Suprapubic skin (tissue), 4 donors: ENCODE measurements around the gene CCDC175. TPM values are rescaled to one million over a fixed set of nuclear protein-coding genes. Genes with fewer than 3 reads are reported as not detected.

ENCODE experiments used
- DNase-seq, 2 donors: peaks; one replicate each; pipeline ENCODE4 v3.0.0-alpha.2; 2019; ENCODE audit warnings: low spot score in 2 of 2
- H3K27ac ChIP-seq: fragments of 200-600 bp; sonication (generic); one replicate; pipeline ENCODE4 v1.5.1; 2019
- H3K27me3 ChIP-seq: fragments of 200-600 bp; sonication (generic); one replicate; pipeline ENCODE4 v1.5.1; 2019
- H3K36me3 ChIP-seq: fragments of 200-600 bp; sonication (generic); one replicate; pipeline ENCODE4 v1.5.1; 2019
- H3K4me1 ChIP-seq: fragments of 200-600 bp; sonication (generic); one replicate; pipeline ENCODE4 v1.5.1; 2019
- H3K4me3 ChIP-seq: fragments of 200-600 bp; sonication (generic); one replicate; pipeline ENCODE4 v1.5.1; 2019; ENCODE audit warnings: mild to moderate bottlenecking
- H3K9me3 ChIP-seq: fragments of 200-600 bp; sonication (generic); one replicate; pipeline ENCODE4 v1.5.1; 2019
- EP300 ChIP-seq: sonication (generic); formaldehyde crosslinking; IDR thresholded peaks from one replicate; pipeline ENCODE4 v1.6.1; 2017; ENCODE audit warnings: antibody characterized with exemption
- POLR2A ChIP-seq, 2 donors: fragments of 450-650 bp; IDR thresholded peaks; one replicate each; pipeline ENCODE4 v1.6.1; 2017; ENCODE audit warnings: antibody characterized with exemption in 2 of 2, mild to moderate bottlenecking in 2 of 2, moderate library complexity in 2 of 2
- POLR2AphosphoS5 ChIP-seq, 3 donors: sonication (generic); formaldehyde crosslinking; IDR thresholded peaks; one replicate each; pipeline ENCODE4 v1.6.1; 2017; ENCODE audit warnings: antibody characterized with exemption in 3 of 3
- WGBS: methylation state at CpG from one replicate; pipeline ENCODE4 v1.1.5; 2018; 5-methylcytosine and 5-hydroxymethylcytosine counted together
- total RNA-seq, 4 donors: library from RNA; depleted of rRNA; stranded (reverse); fragments of >200 nt; gene quantifications; one replicate each; pipeline ENCODE4 v1.1.0, GENCODE V29; 2016
- TF ChIP-seq, protein P1 (sequence below), 2 donors: fragments of 200-600 bp in 1 of 2; fragments of 450-650 bp in 1 of 2; sonication (generic) in 1 of 2; IDR thresholded peaks; one replicate each; pipeline ENCODE4 v1.5.1; 2016 to 2019; ENCODE audit warnings: antibody characterized with exemption in 2 of 2, mild to moderate bottlenecking in 1 of 2, moderate library complexity in 1 of 2

The CCDC175 gene
- total RNA-seq, 4 donors from 2014 or later, result not detected

DNA sequence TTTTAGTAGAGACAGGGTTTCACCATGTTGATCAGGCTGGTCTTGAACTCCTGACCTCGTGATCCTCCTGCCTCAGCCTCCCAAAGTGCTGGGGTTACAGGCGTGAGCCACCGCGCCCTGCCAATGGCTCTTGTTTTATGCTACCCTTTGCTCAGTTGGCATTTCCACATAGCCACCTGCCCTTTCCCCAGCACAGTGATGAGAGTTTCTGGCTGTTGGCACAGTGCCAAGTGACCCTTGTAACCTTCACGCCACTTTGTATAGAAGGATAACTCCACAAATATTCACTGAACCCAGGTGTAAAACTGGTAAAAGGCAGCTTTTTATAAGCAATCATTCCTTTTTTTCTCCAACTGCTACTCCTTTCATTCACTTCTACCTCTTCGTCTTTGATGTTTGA lies 18.5 kb upstream of the CCDC175 start:
- Histone ChIP-seq H3K27me3 (no peaks in the 10 kb centered on the region), H3K27ac (no peak overlapping the region), H3K4me1 (no peaks in the 10 kb centered on the region), H3K4me3 (no peak overlapping the region), H3K36me3 (no peaks in the 10 kb centered on the region), H3K9me3 (no peaks in the 10 kb centered on the region)
- WGBS, result 86% methylated on average over 6 of the region's 6 CpGs
- TF ChIP-seq POLR2AphosphoS5 (IDR thresholded peaks at IDR 0.05) (no peak), EP300 (no peak), POLR2A (IDR thresholded peaks at IDR 0.05) (no peak)
- TF ChIP-seq, protein P1, sequence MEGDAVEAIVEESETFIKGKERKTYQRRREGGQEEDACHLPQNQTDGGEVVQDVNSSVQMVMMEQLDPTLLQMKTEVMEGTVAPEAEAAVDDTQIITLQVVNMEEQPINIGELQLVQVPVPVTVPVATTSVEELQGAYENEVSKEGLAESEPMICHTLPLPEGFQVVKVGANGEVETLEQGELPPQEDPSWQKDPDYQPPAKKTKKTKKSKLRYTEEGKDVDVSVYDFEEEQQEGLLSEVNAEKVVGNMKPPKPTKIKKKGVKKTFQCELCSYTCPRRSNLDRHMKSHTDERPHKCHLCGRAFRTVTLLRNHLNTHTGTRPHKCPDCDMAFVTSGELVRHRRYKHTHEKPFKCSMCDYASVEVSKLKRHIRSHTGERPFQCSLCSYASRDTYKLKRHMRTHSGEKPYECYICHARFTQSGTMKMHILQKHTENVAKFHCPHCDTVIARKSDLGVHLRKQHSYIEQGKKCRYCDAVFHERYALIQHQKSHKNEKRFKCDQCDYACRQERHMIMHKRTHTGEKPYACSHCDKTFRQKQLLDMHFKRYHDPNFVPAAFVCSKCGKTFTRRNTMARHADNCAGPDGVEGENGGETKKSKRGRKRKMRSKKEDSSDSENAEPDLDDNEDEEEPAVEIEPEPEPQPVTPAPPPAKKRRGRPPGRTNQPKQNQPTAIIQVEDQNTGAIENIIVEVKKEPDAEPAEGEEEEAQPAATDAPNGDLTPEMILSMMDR (IDR thresholded peaks at IDR 0.05), result no peak
- no peak for DNase-seq

DNA sequence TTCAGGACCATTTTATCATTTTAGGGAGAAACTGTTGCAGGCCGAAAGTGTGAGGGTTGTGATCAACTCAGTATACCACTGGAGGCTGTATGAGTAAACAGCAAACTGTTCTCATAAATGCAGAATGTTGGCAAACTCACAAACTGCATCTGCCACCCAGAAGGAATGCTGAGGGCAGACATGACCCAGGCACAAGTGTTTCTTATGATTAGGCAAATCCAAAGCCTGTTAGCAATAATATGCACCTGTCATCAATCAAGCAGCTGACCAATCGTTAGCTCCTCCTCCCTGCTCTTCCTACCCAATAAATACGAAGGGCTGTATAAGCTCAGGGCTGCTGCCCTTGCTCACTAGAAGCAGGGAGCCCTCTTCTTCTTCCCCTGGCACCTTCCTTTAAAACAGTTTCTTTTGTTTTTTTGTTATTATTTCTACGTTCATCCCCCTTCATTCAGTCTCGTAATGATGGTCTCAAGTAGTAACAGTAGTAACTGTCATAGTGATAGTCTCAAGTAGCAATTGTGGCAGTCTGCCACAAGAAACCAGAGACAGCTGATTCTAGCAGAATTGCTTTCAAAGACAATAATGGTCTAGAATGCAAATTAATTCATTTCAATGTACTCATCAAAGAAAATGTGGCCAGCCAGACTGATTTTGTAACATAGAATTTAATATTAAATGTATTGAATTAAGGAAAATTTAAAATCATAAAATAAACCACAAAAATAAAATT lies 15.2 kb upstream of the CCDC175 start:
- Histone ChIP-seq H3K27me3 (no peaks in the 10 kb centered on the region), H3K36me3 (no peaks in the 10 kb centered on the region), H3K4me1 (no peaks in the 10 kb centered on the region), H3K9me3 (no peaks in the 10 kb centered on the region), H3K4me3 (no peak overlapping the region), H3K27ac (no peak overlapping the region)
- no peak for DNase-seq
- TF ChIP-seq, protein P1 (IDR thresholded peaks at IDR 0.05), result no peak
- TF ChIP-seq POLR2A (IDR thresholded peaks at IDR 0.05) (no peak), EP300 (no peak), POLR2AphosphoS5 (IDR thresholded peaks at IDR 0.05) (no peak)
- WGBS, result 90% methylated on average over 5 of the region's 5 CpGs

DNA sequence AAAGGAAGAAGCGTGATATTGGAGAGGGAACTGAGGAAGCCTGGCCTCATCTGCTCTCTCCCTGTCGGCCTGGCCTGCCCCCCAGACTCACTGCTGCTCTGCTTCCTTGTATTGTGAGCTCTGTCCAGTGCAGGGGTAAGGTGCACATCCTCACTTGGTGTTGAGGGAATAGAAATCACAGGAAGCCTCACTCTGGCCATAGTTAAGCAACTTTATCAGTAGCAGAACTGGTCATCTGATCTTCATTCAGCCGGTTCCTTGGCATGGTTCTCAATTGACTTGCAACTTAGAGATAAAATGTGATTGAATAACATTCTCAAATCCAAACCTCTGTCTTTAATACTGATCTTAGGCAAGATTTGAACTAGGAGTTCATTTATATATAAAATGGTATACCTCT lies 11.5 kb upstream of the CCDC175 start:
- no peaks in the 10 kb centered on the region for H3K27me3 ChIP-seq
- H3K27ac ChIP-seq, result no peak overlapping the region
- TF ChIP-seq, protein P1 (IDR thresholded peaks at IDR 0.05), result no peak
- TF ChIP-seq POLR2AphosphoS5 (IDR thresholded peaks at IDR 0.05), result no peak
- no peak for TF ChIP-seq POLR2A (IDR thresholded peaks at IDR 0.05)
- no peak for TF ChIP-seq EP300
- H3K36me3 ChIP-seq, result no peaks in the 10 kb centered on the region
- no peaks in the 10 kb centered on the region for H3K9me3 ChIP-seq
- WGBS, result 62% methylated on average over 3 of the region's 3 CpGs
- no peaks in the 10 kb centered on the region for H3K4me1 ChIP-seq
- H3K4me3 ChIP-seq, result no peak overlapping the region
- DNase-seq, result no peak

DNA sequence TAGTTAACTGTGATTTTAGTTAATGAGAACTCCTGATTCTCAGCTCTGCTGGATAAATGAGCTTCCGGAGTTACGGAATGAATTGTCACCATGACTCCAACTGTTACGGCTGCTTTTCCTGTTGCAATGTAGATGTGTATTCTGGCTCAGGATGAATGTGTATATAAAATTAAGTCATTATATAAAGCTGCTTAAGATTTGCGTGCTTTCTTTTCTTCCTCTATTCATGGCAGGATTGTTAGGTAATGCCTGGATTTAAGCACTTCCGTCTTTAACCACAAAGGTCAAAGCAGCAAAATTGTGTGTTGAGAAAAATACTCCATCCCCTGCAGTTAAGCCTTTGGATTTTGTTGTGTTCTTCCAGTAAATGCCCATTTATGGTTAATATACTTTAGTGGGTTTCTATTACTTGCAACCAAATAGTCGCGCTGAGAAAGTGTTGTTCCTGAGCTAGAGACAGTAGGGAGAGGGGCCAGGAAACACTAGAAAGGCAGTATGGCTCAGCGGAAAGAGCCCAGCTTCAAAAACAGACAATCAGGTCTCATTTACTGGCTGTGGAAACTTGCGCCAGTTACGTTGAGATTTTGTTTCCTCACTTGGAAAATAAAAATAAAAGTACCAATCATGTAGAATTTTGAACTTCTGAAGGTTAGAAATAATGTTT lies 9.4 kb upstream of the CCDC175 start:
- TF ChIP-seq POLR2A (IDR thresholded peaks at IDR 0.05), result no peak
- TF ChIP-seq, protein P1 (IDR thresholded peaks at IDR 0.05), result no peak
- no peak for TF ChIP-seq EP300
- TF ChIP-seq POLR2AphosphoS5 (IDR thresholded peaks at IDR 0.05), result no peak
- no peaks in the 10 kb centered on the region for H3K27me3 ChIP-seq
- H3K27ac ChIP-seq, result no peak overlapping the region
- DNase-seq, result no peak
- H3K4me1 ChIP-seq, result no peaks in the 10 kb centered on the region
- no peak overlapping the region for H3K4me3 ChIP-seq
- WGBS, result 73% methylated on average over 10 of the region's 10 CpGs
- no peaks in the 10 kb centered on the region for H3K36me3 ChIP-seq
- H3K9me3 ChIP-seq, result no peaks in the 10 kb centered on the region

DNA sequence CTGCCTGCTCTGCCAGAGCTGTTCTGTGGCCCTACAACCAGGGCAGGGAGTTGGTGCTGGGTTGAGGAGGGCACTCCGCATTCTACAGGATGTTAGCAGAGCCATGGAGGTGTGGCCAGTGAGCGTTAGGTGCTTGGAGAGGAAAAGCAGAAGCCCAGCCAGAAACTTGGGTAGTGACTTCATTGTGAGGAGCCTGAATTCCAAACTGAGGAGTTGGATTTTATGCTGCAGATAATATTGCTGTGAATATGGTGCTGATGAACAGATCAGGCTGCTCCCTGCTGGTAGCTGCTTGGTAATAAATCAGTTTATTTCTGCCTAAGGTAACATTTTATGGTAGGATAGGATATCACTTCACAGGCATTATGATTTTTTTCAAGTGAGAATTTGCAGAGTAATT lies 7.1 kb upstream of the CCDC175 start:
- Histone ChIP-seq H3K4me1 (no peaks in the 10 kb centered on the region), H3K9me3 (no peaks in the 10 kb centered on the region), H3K27me3 (no peaks in the 10 kb centered on the region), H3K4me3 (no peak overlapping the region), H3K36me3 (no peaks in the 10 kb centered on the region), H3K27ac (no peak overlapping the region)
- DNase-seq, result no peak
- TF ChIP-seq, protein P1 (IDR thresholded peaks at IDR 0.05), result no peak
- TF ChIP-seq EP300 (no peak), POLR2A (IDR thresholded peaks at IDR 0.05) (no peak), POLR2AphosphoS5 (IDR thresholded peaks at IDR 0.05) (no peak)
- WGBS, result 26% methylated on average over 2 of the region's 2 CpGs
